Naive B cell (primary cell): ENCODE data around the gene BMF. TPM values are rescaled to one million over a fixed set of nuclear protein-coding genes. Genes with fewer than 3 reads are reported as not detected.

Source experiments
- ATAC-seq, 2 donors: fragments of 150-1000 bp; cut with Tn5 transposase; 2 replicates each; pipeline ENCODE4 v1.10.0; 2021; ENCODE audit warnings: low read depth in 2 of 2, mild to moderate bottlenecking in 2 of 2, moderate library complexity in 2 of 2
- DNase-seq: peaks from one replicate; pipeline ENCODE4 v3.0.0; 2022
- H3K27ac Mint-ChIP-seq, 6 donors: one replicate each; pipeline ENCODE4 v1.8.0; 2020 to 2022; ENCODE audit warnings: mild to moderate bottlenecking in 6 of 6, mixed read lengths in 6 of 6, moderate library complexity in 5 of 6, inconsistent platforms in 2 of 6
- H3K27me3 Mint-ChIP-seq, 3 donors: one replicate each; pipeline ENCODE4 v1.8.0; 2021 to 2022; ENCODE audit warnings: mixed read lengths in 3 of 3, mild to moderate bottlenecking in 1 of 3
- H3K36me3 Mint-ChIP-seq, 2 donors: one replicate each; pipeline ENCODE4 v1.8.0; 2020 to 2022; ENCODE audit warnings: mixed read lengths in 2 of 2, inconsistent platforms in 1 of 2, mild to moderate bottlenecking in 1 of 2
- H3K4me1 Mint-ChIP-seq, 3 donors: one replicate each; pipeline ENCODE4 v1.8.0; 2020 to 2022; ENCODE audit warnings: mixed read lengths in 3 of 3, inconsistent platforms in 1 of 3, mild to moderate bottlenecking in 1 of 3, moderate library complexity in 1 of 3
- H3K4me3 Mint-ChIP-seq, 8 donors: one replicate each; pipeline ENCODE4 v1.8.0; 2020 to 2022; ENCODE audit warnings: mild to moderate bottlenecking in 8 of 8, mixed read lengths in 8 of 8, moderate library complexity in 8 of 8, inconsistent platforms in 2 of 8
- H3K9me3 Mint-ChIP-seq, 7 donors: one replicate each; pipeline ENCODE4 v1.8.0; 2020 to 2022; ENCODE audit warnings: mixed read lengths in 7 of 7, mild to moderate bottlenecking in 5 of 7, inconsistent platforms in 2 of 7, moderate library complexity in 1 of 7
- polyA plus RNA-seq, 6 donors: library from polyadenylated mRNA; unstranded; fragments of 300-500 nt; fragmentation: Illumina TruSeq; gene quantifications; one replicate each; pipeline ENCODE4 v1.2.3, GENCODE V29; 2021; ENCODE audit warnings: low read depth in 6 of 6

Gene BMF
- polyA plus RNA-seq, 6 donors from 2014 or later: 0.66 to 7.7 (median 5.5) TPM

DNA sequence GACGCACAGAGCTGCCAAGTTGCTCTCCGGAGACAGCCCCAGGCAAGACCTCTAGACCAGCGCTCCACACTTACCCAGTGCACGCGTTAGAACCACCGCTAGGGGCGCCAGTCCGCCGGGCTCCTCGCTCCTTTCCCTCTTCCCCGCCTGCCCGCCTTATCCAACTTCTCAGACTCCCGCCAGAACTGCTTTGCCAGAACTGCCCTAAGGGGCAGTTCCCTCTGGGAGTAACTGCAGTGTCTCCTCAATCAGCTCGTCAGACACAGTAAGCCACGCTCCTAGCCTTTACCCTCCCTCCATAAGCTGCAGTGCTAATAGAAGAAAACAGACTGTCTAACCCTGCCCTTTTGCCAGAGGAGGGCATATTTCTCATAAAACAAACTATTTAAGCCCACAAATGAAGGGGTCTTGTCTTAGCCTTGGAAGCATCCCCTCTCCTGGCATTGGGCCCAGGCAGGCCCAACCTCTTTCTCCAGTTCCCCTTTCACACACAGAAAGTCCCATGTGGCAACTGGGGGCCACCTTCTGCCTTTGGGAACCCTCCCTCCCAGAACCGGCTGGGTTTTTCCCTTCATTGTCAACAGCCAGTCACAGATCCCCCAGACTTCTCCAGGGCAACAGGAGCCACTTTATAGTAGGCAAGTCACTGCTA is 3.7 kb downstream of the BMF start:
- H3K4me1 Mint-ChIP-seq: peaks cover 67 to 89% (median 88%) of the 10 kb centered on the region in 3 donors
- ATAC-seq: peak; percentile 35 to 42
- peak overlapping the region; percentile 94 to 99 (median 97) for H3K27ac Mint-ChIP-seq
- H3K27me3 Mint-ChIP-seq: no peaks in the 10 kb centered on the region
- peaks cover 0 to 8% of the 10 kb centered on the region in 2 donors for H3K36me3 Mint-ChIP-seq
- H3K9me3 Mint-ChIP-seq: no peaks in the 10 kb centered on the region
- DNase-seq: peak; percentile 70
- peak overlapping the region; percentile 63 to 99 (median 92) for H3K4me3 Mint-ChIP-seq

DNA sequence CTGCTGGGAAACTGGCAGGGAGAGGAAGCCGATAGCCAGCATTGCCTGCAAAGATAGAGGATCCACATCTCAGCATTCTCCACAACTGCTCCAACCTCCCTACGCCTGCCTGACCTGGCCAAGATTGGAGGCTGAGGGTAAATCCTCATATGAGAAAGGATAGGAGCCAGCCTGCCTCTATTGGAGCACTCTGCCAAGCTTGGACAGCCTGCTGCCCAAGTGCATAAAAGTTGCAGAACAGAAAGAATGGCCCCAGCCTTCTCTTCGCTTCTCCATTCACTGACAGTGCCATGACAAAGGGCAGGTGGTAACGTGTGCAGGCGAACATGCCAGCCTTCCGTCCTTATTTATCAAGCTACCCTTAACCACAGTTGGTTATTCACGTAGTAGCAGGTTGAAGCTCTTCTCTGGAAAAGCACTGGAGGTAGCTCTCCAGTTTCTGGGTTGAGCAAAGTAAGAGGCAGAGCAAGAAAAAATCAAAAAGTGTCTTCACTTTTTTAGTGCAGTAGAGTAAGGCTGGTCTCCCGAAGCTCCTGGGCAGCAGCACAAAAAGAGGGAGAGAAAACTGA is 4.3 kb downstream of the BMF start:
- H3K36me3 Mint-ChIP-seq: peaks cover 0 to 8% of the 10 kb centered on the region in 2 donors
- DNase-seq (no peak), ATAC-seq (no peak)
- peak overlapping the region; percentile 12 to 99 (median 97) for H3K27ac Mint-ChIP-seq
- peak overlapping the region; percentile 63 to 99 (median 92) for H3K4me3 Mint-ChIP-seq
- H3K27me3 Mint-ChIP-seq: no peaks in the 10 kb centered on the region
- no peaks in the 10 kb centered on the region for H3K9me3 Mint-ChIP-seq
- H3K4me1 Mint-ChIP-seq: peaks cover 67 to 92% (median 88%) of the 10 kb centered on the region in 3 donors

DNA sequence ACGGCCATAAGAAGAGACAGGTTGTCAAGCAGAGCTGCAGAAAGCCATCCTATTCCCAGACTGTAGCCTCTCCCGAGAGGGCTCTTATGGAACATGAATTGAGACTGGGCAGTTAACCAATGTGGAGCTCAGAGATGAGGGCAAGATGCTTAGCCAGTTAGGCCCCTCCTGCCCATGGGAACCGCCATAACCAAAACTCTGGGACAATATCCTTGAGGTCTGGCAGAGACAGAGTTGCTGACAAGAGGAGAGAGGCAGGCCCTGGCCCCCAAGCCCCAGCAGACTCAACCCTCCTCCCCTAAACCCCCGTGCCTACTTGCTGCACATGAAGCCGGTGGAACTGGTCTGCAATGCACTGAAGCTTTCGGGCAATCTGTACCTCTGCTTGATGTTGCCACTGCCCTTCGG is 4.8 kb downstream of the BMF start:
- DNase-seq: no peak
- Mint-ChIP-seq H3K27ac (peak overlapping the region in 3 of 6 donors; percentile 50 to 77 (median 68)), H3K36me3 (peaks cover 0 to 8% of the 10 kb centered on the region in 2 donors), H3K4me1 (peaks cover 68 to 92% (median 88%) of the 10 kb centered on the region in 3 donors), H3K9me3 (no peaks in the 10 kb centered on the region), H3K27me3 (no peaks in the 10 kb centered on the region), H3K4me3 (peak overlapping the region in 3 of 8 donors; percentile 2 to 99 (median 12))
- ATAC-seq: no peak

GRCh38 chr15:40102897-40103858 is 5.5 kb downstream of the BMF start:
- no peaks in the 10 kb centered on the region for H3K9me3 Mint-ChIP-seq
- no peaks in the 10 kb centered on the region for H3K27me3 Mint-ChIP-seq
- H3K4me3 Mint-ChIP-seq: peak overlapping the region in 4 of 8 donors; percentile 12 to 44 (median 34)
- ATAC-seq (no peak), DNase-seq (no peak)
- peak overlapping the region in 4 of 6 donors; percentile 44 to 99 (median 64) for H3K27ac Mint-ChIP-seq
- peaks cover 68 to 97% (median 91%) of the 10 kb centered on the region in 3 donors for H3K4me1 Mint-ChIP-seq
- H3K36me3 Mint-ChIP-seq: peaks cover 0 to 8% of the 10 kb centered on the region in 2 donors

DNA sequence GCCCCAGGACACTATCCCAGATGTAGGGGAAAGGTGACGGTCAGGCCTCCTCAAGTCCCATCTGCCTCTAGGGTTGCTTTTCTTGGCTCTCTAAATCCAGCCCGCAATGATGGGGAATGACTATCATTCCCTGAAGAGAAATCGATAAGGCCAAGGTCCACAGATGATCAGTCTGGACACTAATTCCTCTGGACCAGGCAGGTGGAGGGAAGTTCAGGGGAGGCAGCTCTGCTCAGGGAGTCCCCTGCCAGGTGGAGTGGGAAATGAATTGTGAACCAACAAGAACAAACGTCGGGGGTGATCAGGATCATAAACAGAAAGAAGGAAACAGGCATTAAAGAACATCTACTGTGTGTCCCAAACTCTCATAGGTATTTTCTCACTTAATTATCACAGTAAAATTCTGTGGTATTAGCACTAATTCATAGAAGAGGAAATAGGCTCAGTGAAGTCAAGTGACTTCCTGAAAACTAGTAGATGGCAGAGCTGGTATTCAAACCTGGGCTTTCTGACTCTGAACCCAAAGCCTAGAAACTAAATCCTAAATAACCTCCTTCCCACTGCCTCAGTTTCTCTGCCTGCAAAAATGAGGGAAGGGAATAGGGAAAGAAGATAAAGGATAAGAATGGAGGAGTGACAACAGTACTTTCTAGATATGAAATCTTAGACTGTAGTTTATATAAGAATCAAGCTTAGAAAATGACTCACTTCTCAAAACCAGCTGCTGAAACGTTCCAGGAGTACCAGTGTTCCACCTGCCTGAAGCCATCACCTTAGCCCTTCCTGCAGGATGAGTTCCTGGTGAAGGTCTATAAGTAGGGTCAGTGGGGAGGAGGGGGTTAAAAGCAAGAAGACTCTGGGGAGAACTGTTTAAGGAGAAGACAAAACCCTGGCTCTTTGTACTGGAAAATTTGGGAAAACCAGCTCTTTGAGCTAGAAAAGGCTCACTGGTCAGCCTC is 7.5 kb downstream of the BMF start:
- peak overlapping the region; percentile 89 to 99 (median 95) for H3K27ac Mint-ChIP-seq
- no peaks in the 10 kb centered on the region for H3K27me3 Mint-ChIP-seq
- ATAC-seq: no peak
- H3K9me3 Mint-ChIP-seq: no peaks in the 10 kb centered on the region
- DNase-seq: no peak
- H3K4me3 Mint-ChIP-seq: peak overlapping the region; percentile 43 to 90 (median 78)
- peaks cover 62 to 97% (median 88%) of the 10 kb centered on the region in 3 donors for H3K4me1 Mint-ChIP-seq
- peaks cover 0 to 8% of the 10 kb centered on the region in 2 donors for H3K36me3 Mint-ChIP-seq

DNA sequence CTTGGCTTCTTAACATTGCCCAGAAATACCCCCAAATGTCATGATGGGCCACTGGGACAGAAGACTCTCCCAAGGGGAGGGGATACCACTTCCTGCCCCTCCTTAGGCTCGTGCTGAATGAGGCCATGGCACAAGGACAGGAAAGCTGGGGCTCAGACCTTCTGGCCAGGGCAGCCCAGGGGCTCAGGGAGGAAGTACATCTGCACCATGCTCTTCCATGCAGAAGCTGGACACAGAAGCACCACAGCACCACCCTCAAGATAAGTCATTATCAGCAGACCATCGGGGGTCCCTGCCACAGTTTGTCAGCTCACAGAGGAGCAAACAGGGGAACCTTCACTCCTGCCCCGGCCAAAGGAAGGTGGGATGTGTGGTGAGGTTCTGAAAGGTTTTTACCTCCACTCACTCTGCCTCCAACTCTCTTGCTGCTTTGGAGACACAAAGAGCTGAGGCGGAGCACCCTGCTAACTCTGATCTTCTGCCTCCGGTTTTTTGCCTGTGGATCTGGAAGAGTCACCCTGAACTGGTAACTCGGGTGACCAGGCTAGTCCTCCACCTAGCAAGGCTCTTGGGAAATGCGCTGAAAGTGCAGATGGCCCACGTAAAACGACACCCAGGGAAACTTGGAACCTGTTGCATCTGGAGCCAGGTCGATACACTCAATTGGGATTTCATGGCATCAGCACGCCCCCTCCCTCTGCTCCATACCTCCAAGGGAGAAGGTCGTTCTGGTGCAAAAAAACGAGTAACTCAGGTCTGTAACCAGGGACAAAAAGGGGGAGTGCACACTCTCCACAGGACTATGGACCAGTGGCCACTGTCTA is 8.3 kb downstream of the BMF start:
- H3K36me3 Mint-ChIP-seq: peaks cover 0 to 8% of the 10 kb centered on the region in 2 donors
- H3K4me3 Mint-ChIP-seq: peak overlapping the region; percentile 43 to 90 (median 78)
- DNase-seq: no peak
- ATAC-seq: no peak
- H3K4me1 Mint-ChIP-seq: peaks cover 60 to 97% (median 88%) of the 10 kb centered on the region in 3 donors
- peak overlapping the region; percentile 91 to 100 (median 99) for H3K27ac Mint-ChIP-seq
- H3K9me3 Mint-ChIP-seq: no peaks in the 10 kb centered on the region
- H3K27me3 Mint-ChIP-seq: no peaks in the 10 kb centered on the region

- no peaks in the 10 kb centered on the region for H3K27me3 Mint-ChIP-seq
- H3K36me3 Mint-ChIP-seq: peaks cover 0 to 8% of the 10 kb centered on the region in 2 donors
- H3K27ac Mint-ChIP-seq: peak overlapping the region; percentile 99 to 100 (median 100)
- H3K4me1 Mint-ChIP-seq: peaks cover 63 to 97% (median 88%) of the 10 kb centered on the region in 3 donors
- no peaks in the 10 kb centered on the region for H3K9me3 Mint-ChIP-seq
- peak; percentile 91 for ATAC-seq
- peak; percentile 80 for DNase-seq
- peak overlapping the region; percentile 63 to 92 (median 80) for H3K4me3 Mint-ChIP-seq
These were observed 10.0 kb downstream of the BMF start for GRCh38 chr15:40098489-40099261.

DNA sequence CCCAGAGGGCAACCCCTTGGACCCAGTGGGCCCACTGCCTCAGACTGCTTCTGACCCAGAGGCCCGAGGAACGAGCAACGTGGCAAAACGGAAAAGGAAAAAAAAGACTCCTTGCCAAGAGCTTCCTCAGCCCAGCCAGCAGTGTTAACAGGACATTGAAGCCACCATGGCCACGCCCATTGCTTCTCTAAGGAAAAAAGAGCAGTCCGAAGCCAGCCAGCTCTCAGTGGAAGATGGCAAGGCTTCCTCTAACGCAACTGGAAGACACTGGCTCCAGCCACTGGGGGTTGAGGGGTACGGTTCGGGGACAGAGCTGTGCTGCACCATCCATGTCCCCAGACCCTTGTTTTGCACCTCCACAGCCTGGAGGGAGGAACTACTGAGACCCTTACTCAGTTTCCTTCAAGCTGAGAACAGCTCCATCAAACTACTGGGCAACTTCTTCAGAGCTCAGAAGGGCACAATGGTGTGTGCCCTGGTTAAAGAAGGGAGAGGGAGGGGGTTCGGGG is 10.7 kb downstream of the BMF start:
- DNase-seq: no peak
- no peaks in the 10 kb centered on the region for H3K9me3 Mint-ChIP-seq
- H3K27me3 Mint-ChIP-seq: no peaks in the 10 kb centered on the region
- peak overlapping the region; percentile 63 to 92 (median 80) for H3K4me3 Mint-ChIP-seq
- peaks cover 69 to 100% (median 91%) of the 10 kb centered on the region in 3 donors for H3K4me1 Mint-ChIP-seq
- peak; percentile 16 to 22 for ATAC-seq
- H3K27ac Mint-ChIP-seq: peak overlapping the region; percentile 99 to 100 (median 100)
- H3K36me3 Mint-ChIP-seq: peaks cover 0 to 8% of the 10 kb centered on the region in 2 donors

- no peaks in the 10 kb centered on the region for H3K9me3 Mint-ChIP-seq
- ATAC-seq: no peak
- peaks cover 67 to 100% (median 91%) of the 10 kb centered on the region in 3 donors for H3K4me1 Mint-ChIP-seq
- H3K27me3 Mint-ChIP-seq: no peaks in the 10 kb centered on the region
- DNase-seq: no peak
- H3K36me3 Mint-ChIP-seq: peaks cover 0 to 8% of the 10 kb centered on the region in 2 donors
- H3K27ac Mint-ChIP-seq: peak overlapping the region; percentile 99 to 100 (median 100)
- peak overlapping the region; percentile 32 to 92 (median 77) for H3K4me3 Mint-ChIP-seq
These were observed 11.3 kb downstream of the BMF start for GRCh38 chr15:40097096-40097967.
